ENCODE results near the gene RNF182.
"Not testable (repeated sequence)": the region's sequence is repeated elsewhere in the genome, so short reads cannot be mapped to it uniquely, and the experiment has no call there.

The RNF182 gene

GRCh38 chr6:13915561-13916229, 9.1 kb upstream of the RNF182 start:
- DNase-seq, result peak in 20 of 42 donors; percentile 10 to 61 (median 34)
- intact Hi-C loops (cut with DNase I), result no loop called here

GRCh38 chr6:13916230-13916944, 8.4 kb upstream of the RNF182 start:
- intact Hi-C loops (cut with DNase I), result no loop called here
- peak in 1 of 42 donors; percentile 45 for DNase-seq

- no peak for DNase-seq
- intact Hi-C loops (cut with DNase I), result no loop called here
Measured at GRCh38 chr6:13917141-13917540, 7.6 kb upstream of the RNF182 start.

GRCh38 chr6:13918686-13919250, 6.0 kb upstream of the RNF182 start:
- DNase-seq, result no peak
- intact Hi-C loops (cut with DNase I), result no loop called here

GRCh38 chr6:13919861-13920260, 4.9 kb upstream of the RNF182 start:
- DNase-seq, result no peak
- intact Hi-C loops (cut with DNase I), result no loop called here

- intact Hi-C loops (cut with DNase I), result no loop called here
- DNase-seq, result no peak
Measured at GRCh38 chr6:13920552-13920951, 4.2 kb upstream of the RNF182 start.

GRCh38 chr6:13922750-13923149, 2.0 kb upstream of the RNF182 start:
- intact Hi-C loops (cut with DNase I), result no loop called here
- no peak for DNase-seq

GRCh38 chr6:13923527-13924145, 1.1 kb upstream of the RNF182 start:
- intact Hi-C loops (cut with DNase I), result no loop called here
- no peak for DNase-seq

GRCh38 chr6:13924146-13924948, 405 bp upstream of the RNF182 start:
- DNase-seq, result peak in 32 of 42 donors; percentile 7 to 63 (median 38)
- intact Hi-C loops (cut with DNase I), result no loop called here

- intact Hi-C loops (cut with DNase I), result no loop called here
- no peak for DNase-seq
Measured at GRCh38 chr6:13926378-13926777, 1.6 kb downstream of the RNF182 start.

- no peak for DNase-seq
- intact Hi-C loops (cut with DNase I), result no loop called here
Measured at GRCh38 chr6:13927203-13927602, 2.5 kb downstream of the RNF182 start.

GRCh38 chr6:13929196-13929595, 4.4 kb downstream of the RNF182 start:
- DNase-seq, result no peak
- intact Hi-C loops (cut with DNase I), result no loop called here

GRCh38 chr6:13931797-13932402, 7.1 kb downstream of the RNF182 start:
- intact Hi-C loops (cut with DNase I), result no loop called here
- DNase-seq, result no peak

- intact Hi-C loops (cut with DNase I), result no loop called here
- DNase-seq, result no peak
Measured at GRCh38 chr6:13932785-13933184, 8.0 kb downstream of the RNF182 start.

GRCh38 chr6:13934721-13935120, 10.0 kb downstream of the RNF182 start:
- DNase-seq, result no peak
- intact Hi-C loops (cut with DNase I), result no loop called here

- intact Hi-C loops (cut with DNase I), result no loop called here
- DNase-seq, result no peak
Measured at GRCh38 chr6:13935190-13935880, 10.6 kb downstream of the RNF182 start.

- intact Hi-C loops (cut with DNase I); DNase-seq: not testable (repeated sequence)
Measured at GRCh38 chr6:13935881-13936261, 11.1 kb downstream of the RNF182 start.

- intact Hi-C loops (cut with DNase I), result no loop called here
- no peak for DNase-seq
Measured at GRCh38 chr6:13941902-13942301, 17.1 kb downstream of the RNF182 start.

Measured in head of caudate nucleus (tissue), 42 donors.